MM.1S (cell line): ENCODE measurements around the gene PAK2.

ENCODE experiments used
- EZH2 ChIP-seq: fragments of 300-600 bp; sonication (generic); optimal IDR thresholded peaks from 2 replicates; pipeline ENCODE3; 2017; ENCODE audit warnings: low read depth, mild to moderate bottlenecking, antibody characterized with exemption, low read length, mixed read lengths
- TF ChIP-seq, protein P1 (sequence below): fragments of 300-600 bp; sonication (generic); IDR thresholded peaks from 2 replicates; pipeline ENCODE4 v1.5.1; 2016; ENCODE audit warnings: antibody characterized with exemption, low read length, mixed read lengths

DNA sequence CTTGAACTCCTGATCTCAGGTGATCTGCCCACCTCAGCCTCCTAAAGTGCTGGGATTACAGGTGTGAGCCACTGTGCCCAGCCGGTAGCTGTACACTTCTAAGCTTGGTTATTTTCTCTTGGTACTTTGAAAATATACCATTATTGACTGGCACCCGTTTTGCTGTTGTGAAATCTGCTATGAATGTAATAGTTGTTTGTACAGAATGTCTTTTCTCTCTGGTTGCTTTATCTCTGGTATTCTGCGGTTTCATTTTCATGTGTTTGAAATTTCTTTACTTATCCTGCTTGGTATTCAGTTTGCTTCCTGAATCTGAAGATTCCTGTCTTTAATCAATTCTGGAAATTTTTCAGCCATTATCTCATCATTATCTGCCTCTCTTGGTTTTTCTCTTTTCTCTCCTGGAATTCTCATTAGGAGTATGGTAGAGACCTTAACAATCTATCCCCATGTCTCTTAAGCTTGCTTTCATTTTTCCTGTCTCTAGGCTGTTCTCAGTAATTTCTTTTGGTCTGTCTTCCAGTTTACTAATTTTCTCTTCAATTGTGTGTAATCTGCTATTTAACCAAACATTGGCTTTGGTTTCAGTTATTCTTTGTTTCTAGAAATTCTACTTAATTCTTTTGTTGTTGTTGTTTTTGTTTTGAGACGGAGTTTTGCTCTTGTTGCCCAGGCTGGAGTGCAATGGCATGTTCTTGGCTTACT lies 2.8 kb upstream of the PAK2 start:
- TF ChIP-seq, protein P1, sequence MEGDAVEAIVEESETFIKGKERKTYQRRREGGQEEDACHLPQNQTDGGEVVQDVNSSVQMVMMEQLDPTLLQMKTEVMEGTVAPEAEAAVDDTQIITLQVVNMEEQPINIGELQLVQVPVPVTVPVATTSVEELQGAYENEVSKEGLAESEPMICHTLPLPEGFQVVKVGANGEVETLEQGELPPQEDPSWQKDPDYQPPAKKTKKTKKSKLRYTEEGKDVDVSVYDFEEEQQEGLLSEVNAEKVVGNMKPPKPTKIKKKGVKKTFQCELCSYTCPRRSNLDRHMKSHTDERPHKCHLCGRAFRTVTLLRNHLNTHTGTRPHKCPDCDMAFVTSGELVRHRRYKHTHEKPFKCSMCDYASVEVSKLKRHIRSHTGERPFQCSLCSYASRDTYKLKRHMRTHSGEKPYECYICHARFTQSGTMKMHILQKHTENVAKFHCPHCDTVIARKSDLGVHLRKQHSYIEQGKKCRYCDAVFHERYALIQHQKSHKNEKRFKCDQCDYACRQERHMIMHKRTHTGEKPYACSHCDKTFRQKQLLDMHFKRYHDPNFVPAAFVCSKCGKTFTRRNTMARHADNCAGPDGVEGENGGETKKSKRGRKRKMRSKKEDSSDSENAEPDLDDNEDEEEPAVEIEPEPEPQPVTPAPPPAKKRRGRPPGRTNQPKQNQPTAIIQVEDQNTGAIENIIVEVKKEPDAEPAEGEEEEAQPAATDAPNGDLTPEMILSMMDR: no peak
- no peak for TF ChIP-seq EZH2
